Loucy (cell line): ENCODE measurements around the gene OR52E4.

Experiments
- H2AFZ ChIP-seq: fragments of 200-600 bp; sonication (generic); 2 replicates; pipeline ENCODE4 v1.6.0; 2016; ENCODE audit warnings: antibody characterized with exemption, mild to moderate bottlenecking, low read length, moderate library complexity
- H3F3A ChIP-seq: fragments of 200-600 bp; 2 replicates; pipeline ENCODE4 v1.6.0; 2016; ENCODE audit warnings: antibody characterized with exemption, low read depth, mild to moderate bottlenecking
- H3K27me3 ChIP-seq: fragments of 200-600 bp; sonication (generic); 2 replicates; pipeline ENCODE4 v1.6.1; 2014; ENCODE audit warnings: low read length, mild to moderate bottlenecking; ENCODE audit not compliant: insufficient read depth, poor library complexity, severe bottlenecking
- H3K36me3 ChIP-seq: fragments of 200-600 bp; sonication (generic); 2 replicates; pipeline ENCODE4 v1.6.1; 2016; ENCODE audit warnings: low read length; ENCODE audit not compliant: insufficient read depth
- H3K4me1 ChIP-seq: fragments of 200-600 bp; sonication (generic); 2 replicates; pipeline ENCODE4 v1.5.1; 2014; ENCODE audit warnings: low read length, mild to moderate bottlenecking; ENCODE audit not compliant: insufficient read depth, poor library complexity, severe bottlenecking
- H3K4me2 ChIP-seq: fragments of 200-600 bp; sonication (generic); 2 replicates; pipeline ENCODE4 v1.6.0; 2014; ENCODE audit warnings: antibody characterized with exemption, low read length, low read depth, mild to moderate bottlenecking; ENCODE audit not compliant: poor library complexity, severe bottlenecking
- H3K4me3 ChIP-seq: fragments of 200-600 bp; sonication (generic); 2 replicates; pipeline ENCODE4 v1.5.1; 2014; ENCODE audit warnings: low read length, mild to moderate bottlenecking, mixed read lengths; ENCODE audit not compliant: poor library complexity, severe bottlenecking
- H3K79me2 ChIP-seq: fragments of 200-600 bp; sonication (generic); 2 replicates; pipeline ENCODE4 v1.6.1; 2014; ENCODE audit warnings: low read length; ENCODE audit not compliant: insufficient read depth
- H3K9ac ChIP-seq: fragments of 200-600 bp; sonication (generic); 2 replicates; pipeline ENCODE4 v1.6.0; 2014; ENCODE audit warnings: mild to moderate bottlenecking, low read depth, low read length, moderate library complexity; ENCODE audit not compliant: poor library complexity, severe bottlenecking
- H3K9me2 ChIP-seq: fragments of 200-600 bp; sonication (generic); replicated peaks from 2 replicates; pipeline ENCODE4 v1.6.1; 2016; ENCODE audit warnings: low read depth, low read length, mixed read lengths
- H3K9me3 ChIP-seq: fragments of 200-600 bp; sonication (generic); 2 replicates; pipeline ENCODE4 v1.6.1; 2014; ENCODE audit warnings: mild to moderate bottlenecking, antibody characterized with exemption, low read length, low read depth; ENCODE audit not compliant: insufficient read depth
- H4K20me1 ChIP-seq: fragments of 200-600 bp; sonication (generic); 2 replicates; pipeline ENCODE4 v1.6.0; 2014; ENCODE audit warnings: antibody characterized with exemption, low read length, mild to moderate bottlenecking; ENCODE audit not compliant: insufficient read depth, poor library complexity, severe bottlenecking
- CTCF ChIP-seq: fragments of 200-600 bp; sonication (generic); conservative IDR thresholded peaks from 2 replicates; pipeline ENCODE4 v1.5.1; 2014; ENCODE audit warnings: mild to moderate bottlenecking, antibody characterized with exemption, low read length
- EZH2phosphoT487 ChIP-seq: fragments of 200-600 bp; IDR thresholded peaks from 2 replicates; pipeline ENCODE4 v1.6.1; 2018; ENCODE audit warnings: antibody characterized with exemption, mild to moderate bottlenecking, moderate library complexity, borderline replicate concordance

Gene OR52E4

GRCh38 chr11:5929571-5930368 lies 49.3 kb downstream of the OR52E4 start:
- Histone ChIP-seq H3K4me3 (no peak overlapping the region), H3K4me1 (no peaks in the 10 kb centered on the region), H2AFZ (no peak overlapping the region), H3K9me3 (no peaks in the 10 kb centered on the region; the same call in 1 of the 2 replicates), H3K79me2 (no peaks in the 10 kb centered on the region), H3K4me2 (no peak overlapping the region), H3F3A (no peaks in the 10 kb centered on the region), H3K27me3 (no peaks in the 10 kb centered on the region), H3K9me2 (no peaks in the 10 kb centered on the region), H4K20me1 (no peaks in the 10 kb centered on the region), H3K36me3 (no peaks in the 10 kb centered on the region), H3K9ac (no peak overlapping the region)
- TF ChIP-seq CTCF (no peak), EZH2phosphoT487 (no peak)

GRCh38 chr11:5930614-5931013 lies 50.2 kb downstream of the OR52E4 start:
- H3K9ac ChIP-seq = no peak overlapping the region
- no peaks in the 10 kb centered on the region for H3K4me1 ChIP-seq
- no peaks in the 10 kb centered on the region for H3K36me3 ChIP-seq
- H3K79me2 ChIP-seq = no peaks in the 10 kb centered on the region
- no peaks in the 10 kb centered on the region for H3F3A ChIP-seq
- no peaks in the 10 kb centered on the region for H4K20me1 ChIP-seq
- no peak overlapping the region for H3K4me2 ChIP-seq
- no peaks in the 10 kb centered on the region for H3K27me3 ChIP-seq
- H2AFZ ChIP-seq = no peak overlapping the region
- no peaks in the 10 kb centered on the region; the same call in 1 of the 2 replicates for H3K9me3 ChIP-seq
- TF ChIP-seq EZH2phosphoT487 (no peak), CTCF (no peak)
- H3K9me2 ChIP-seq = no peaks in the 10 kb centered on the region
- no peak overlapping the region for H3K4me3 ChIP-seq

- Histone ChIP-seq H3K36me3 (no peaks in the 10 kb centered on the region), H2AFZ (no peak overlapping the region)
- TF ChIP-seq EZH2phosphoT487 (no peak), CTCF (no peak)
These were observed 50.6 kb downstream of the OR52E4 start for GRCh38 chr11:5931061-5931460.

More at GRCh38 chr11:5931061-5931460, 50.6 kb downstream of the OR52E4 start:
- Histone ChIP-seq H3K4me3 (no peak overlapping the region), H3K9me3 (no peaks in the 10 kb centered on the region; the same call in 1 of the 2 replicates), H4K20me1 (no peaks in the 10 kb centered on the region), H3K27me3 (no peaks in the 10 kb centered on the region), H3K4me1 (no peaks in the 10 kb centered on the region), H3K4me2 (no peak overlapping the region), H3K9ac (no peak overlapping the region), H3K79me2 (no peaks in the 10 kb centered on the region), H3F3A (no peaks in the 10 kb centered on the region), H3K9me2 (no peaks in the 10 kb centered on the region)
